GM21723 (cell line): Measurements from ENCODE around the gene RGS17.

Experiments
- ATAC-seq: cut with Tn5 transposase; IDR thresholded peaks from one replicate; pipeline ENCODE4 v1.9.1; 2021; ENCODE audit warnings: mild to moderate bottlenecking, moderate library complexity; ENCODE audit not compliant: unreplicated experiment

The RGS17 gene

DNA sequence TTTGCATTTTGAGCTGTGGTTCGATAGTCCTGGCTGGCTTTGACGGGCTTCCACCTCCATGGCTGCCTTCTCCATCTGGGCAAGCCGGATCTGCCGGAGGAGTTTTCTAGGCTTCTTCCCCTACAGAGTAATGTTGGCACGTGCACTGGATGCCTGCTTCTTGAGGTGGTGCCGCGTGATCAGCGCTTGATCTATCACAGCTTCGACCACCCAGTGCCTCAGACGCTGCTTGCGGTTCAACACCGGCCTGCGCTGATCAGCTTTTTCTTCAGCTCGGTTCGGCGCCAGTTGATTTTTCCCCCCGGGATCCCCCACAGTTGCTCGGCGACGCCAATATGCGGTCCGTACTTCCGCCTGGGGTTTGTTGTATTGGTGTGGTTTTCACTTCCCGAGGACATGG is 171.7 kb downstream of the RGS17 start:
- ATAC-seq, result no peak

DNA sequence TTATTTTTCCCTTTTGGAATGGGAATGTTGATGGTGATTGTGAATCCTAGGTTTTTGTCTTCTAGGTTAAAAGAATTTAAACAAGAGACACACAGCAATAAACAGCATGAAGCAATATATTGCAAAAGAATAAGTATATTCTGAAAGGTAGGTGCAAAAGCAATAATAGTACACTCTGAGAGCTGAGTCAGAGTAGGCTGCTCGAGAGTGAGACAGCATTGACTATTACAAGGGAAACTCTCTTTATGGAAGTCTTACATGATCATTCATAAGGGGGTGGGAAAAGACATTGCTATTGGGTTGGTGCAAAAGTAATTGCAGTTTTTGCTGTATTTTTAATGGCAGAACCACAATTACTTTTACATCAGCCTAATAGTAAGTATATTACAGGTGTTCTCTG is 173.3 kb downstream of the RGS17 start:
- no peak for ATAC-seq
